Measurements from ENCODE around the gene BMP8B. TPM values are rescaled to one million over a fixed set of nuclear protein-coding genes. Genes with fewer than 3 reads are reported as not detected.
A peak's percentile ranks its signal among the peaks of the same experiment; 100 is the strongest.
"Not testable (repeated sequence)": the region's sequence is repeated elsewhere in the genome, so short reads cannot be mapped to it uniquely, and the experiment has no call there.

BMP8B gene
- total RNA-seq, 1 experiment from 2014 or later: 2.4 TPM

DNA sequence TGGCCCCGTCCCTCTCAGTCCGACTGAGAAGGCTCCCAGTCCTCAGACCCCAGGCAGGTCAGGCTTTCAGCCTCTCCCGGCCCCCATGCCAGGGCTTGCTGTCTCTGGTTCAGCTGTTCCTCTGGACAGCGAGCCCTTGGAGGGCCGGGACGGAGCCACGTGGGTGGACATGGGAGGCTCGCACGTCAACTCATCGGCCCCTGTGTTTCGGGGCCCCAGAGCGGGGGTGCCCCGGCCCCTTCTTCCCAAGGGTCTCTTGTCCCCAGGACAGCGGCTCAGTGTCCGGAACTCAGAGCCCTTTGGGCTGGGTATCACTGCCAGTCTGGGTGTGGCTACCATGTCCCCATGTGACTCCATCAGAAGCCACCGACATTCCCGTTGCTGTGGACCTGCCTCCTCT lies 10.8 kb downstream of the BMP8B start:
- DNase-seq (ENCODE audit: low read depth): not testable (repeated sequence)

DNA sequence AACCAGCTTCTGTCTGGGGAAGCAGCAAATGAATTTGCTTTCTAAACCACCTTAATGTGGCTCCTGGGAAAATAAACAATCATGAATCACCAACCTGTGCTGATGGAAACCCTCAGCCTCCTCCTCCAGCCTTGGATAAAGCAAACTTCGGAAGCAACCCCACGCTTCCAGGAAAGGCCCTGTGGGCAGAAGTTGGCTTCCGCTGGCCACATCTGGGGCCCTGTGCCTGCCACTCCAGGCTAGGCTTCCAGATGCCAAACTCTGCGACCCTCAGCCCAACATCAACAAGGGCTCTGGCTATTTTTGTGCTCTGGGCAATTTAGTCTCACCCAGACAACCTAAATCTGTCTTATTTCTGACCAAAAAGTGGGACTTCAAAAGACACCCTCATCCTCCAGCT lies 11.4 kb downstream of the BMP8B start:
- no peak for DNase-seq (ENCODE audit: low read depth)

DNA sequence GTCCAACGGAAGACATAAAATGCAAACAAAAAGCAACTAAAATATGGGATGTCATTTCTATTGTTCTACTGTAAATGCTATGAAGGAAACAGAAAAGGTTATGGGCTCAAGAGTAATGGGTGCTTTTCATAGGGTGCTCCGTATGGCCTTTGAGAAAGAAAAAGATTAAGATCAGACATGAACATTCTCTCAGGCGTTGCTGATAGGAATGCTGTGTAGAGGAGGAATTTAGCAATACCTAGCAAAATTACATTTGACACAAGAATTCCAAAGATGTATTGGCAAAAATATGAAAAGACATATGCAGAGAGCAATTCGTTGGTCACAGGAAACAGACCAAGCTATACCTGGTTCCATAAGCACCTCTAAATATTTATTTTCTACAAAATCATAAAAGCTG lies 11.8 kb downstream of the BMP8B start:
- DNase-seq (ENCODE audit: low read depth): no peak

DNA sequence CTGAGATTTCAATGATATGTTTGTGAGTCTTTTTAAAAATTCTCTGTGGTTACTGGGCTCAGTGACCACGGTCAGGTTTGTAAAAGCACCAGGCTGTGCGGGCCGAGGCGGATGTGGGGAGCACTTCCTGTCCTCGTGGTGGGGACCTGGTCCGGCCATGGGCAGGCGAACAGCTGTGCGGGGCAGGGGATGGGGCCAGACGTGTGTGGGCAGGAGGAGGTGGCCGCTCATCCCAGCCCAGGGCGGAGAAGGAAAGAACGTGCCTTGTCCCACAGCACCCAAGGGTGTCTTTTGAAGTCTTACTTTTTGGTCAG lies 12.3 kb downstream of the BMP8B start:
- peak; percentile 63 for DNase-seq (ENCODE audit: low read depth)

DNA sequence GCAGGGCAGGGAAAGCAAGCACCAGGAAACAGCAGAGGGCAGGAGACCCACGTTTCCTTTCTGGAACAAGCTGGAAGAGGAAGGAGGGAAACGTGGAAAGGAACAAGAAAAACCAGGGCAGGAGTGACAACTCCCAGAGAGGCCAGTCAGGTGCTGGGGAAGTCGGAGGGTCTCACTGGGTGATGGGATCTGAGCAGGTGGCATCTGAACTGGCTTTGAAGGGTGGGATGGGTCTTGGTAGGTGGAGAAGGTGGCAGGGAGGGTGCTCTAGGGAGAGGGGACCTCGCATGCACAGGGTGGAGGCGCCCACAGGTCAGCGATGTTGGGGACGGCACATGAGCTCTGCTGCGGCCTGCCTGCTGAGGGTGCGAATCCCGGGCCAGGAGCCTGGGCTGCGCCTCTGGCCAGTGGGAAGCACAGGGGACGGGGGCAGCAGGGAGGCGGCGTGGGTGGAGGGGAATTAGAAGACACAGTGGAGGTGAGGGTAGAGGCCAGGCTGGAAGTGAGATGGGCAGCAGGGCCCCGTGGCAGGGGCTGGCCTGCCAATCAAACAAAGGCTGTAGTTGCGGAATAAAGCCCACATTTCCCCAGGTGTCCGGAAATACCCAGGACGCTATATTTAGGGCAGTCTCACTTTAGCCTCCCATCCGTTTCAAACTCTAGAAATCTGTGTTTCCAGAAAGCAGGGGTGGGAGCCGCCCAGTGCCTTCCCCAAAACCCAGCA lies 12.8 kb downstream of the BMP8B start:
- DNase-seq (ENCODE audit: low read depth): not testable (repeated sequence)

DNA sequence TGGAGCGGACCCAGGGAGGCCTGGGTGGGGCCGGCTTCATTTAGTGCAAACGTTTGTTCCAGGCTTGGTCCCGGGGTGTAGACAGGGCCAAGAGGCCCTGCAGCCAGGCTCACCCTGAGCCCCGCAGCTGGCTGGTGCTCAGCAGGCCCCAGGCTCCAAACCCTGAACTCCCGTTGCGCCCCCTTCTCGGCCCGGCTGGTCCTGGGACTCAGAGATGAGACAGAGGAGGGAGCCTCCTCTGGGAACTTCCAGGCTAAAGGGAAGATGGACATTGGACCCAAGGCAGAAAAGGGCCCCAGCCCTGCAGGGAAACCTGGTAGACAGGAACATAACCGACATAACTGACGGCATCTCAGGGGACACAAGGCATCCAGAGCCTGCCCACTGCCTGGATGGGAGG lies 13.5 kb downstream of the BMP8B start:
- DNase-seq (ENCODE audit: low read depth): not testable (repeated sequence)

DNA sequence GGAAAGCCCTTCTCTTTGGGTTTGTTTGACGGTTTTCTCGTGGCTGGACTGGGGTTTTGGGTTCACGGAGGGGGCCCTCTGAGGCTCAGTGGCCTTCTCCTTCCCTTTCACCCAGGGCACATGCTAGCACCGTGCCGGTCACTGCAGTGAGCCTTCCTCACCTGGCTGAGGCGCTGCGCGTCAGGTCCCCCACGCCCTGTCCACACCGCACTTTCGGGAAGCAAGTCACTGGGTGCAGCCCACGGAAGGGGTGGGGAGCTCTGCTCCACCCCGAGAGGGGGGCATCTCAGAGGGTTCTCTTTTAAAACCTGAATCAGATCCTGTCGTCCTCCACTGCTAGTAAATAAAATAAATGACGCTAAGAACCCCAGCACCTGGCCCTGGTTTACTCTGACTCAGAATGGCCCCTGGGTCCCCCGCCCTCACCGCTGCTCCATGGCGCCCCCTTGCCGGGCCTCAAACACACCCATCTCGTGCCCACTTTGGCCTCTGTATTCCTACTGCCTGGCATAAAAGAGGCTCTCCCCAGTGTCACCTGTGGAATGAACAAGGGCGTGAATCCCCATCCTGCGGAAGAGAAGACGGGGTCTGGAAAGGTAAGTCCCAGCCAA lies 15.2 kb downstream of the BMP8B start:
- DNase-seq (ENCODE audit: low read depth): not testable (repeated sequence)

DNA sequence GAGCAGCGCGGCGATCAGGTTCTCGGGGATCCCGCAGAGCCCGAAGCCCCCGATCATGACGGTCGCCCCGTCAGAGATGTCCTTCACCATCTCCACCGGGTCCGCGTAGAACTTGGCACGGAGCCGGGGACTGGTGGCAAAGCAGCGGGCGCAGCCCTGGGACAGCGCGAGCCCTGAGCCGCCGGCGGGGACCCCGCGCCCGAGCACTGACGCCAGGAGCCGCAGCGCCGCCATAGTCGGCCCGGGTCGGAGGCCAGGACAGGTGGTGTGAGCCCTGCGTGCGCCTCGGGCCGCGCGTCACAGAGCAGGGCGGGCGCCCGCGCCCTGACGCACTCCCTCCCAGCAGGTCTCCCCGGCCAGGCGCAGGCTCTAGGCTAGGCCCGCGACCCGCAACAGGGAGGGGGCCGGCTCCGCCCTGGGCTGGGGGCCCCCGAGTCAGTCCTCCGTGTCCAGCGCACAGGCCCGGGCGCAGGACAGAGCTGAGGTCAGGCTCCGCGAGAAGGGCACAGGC lies 17.6 kb downstream of the BMP8B start, which contains the start of gene OXCT2:
OXCT2 (minus strand) TSS at position 327 of the 511 bp plus-strand sequence; CDS start at position 234, 93 bp downstream.
- DNase-seq (ENCODE audit: low read depth): not testable (repeated sequence)

DNA sequence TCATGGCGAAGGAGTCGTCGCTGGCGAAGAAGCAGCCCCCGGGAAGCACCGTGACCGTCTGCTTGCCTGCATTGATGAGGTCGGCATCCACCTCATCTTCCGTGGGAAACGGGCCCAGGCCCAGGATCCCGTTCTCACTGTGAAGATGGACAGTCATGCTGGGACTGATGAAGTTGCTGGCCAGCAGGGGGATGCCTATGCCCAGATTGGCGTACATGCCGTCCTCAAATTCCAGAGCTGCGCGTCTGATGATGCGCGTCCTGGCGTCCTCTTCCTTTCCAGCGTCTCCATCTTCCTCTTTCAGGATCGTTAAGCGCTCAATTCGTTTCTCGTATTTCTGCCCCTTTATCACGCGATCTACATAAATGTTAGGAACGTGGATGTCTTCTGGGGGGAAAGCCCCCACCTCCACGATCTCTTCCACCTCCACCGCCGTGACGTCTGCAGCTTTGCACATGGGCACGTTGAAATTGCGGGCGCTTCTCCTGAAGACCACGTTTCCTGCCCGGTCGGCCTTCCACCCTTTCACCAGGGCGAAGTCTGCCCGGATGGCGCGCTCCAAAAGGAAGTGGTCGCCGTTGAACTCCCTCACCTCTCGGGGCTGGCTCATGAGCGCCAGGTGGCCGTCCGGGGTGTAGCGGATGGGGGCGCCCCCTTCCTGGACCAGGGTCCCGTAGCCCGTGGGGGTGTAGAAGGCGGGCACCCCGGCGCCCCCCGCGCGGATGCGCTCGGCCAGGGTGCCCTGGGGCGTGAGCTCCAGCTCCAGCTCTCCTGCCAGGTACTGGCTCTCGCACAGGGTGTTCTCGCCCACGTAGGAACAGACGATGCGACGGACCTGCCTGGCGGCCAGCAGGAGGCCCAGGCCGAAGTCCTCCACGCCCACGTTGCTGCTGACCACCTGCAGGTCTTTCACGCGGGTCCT lies 18.3 kb downstream of the BMP8B start:
- DNase-seq (ENCODE audit: low read depth): peak; percentile 19

DNA sequence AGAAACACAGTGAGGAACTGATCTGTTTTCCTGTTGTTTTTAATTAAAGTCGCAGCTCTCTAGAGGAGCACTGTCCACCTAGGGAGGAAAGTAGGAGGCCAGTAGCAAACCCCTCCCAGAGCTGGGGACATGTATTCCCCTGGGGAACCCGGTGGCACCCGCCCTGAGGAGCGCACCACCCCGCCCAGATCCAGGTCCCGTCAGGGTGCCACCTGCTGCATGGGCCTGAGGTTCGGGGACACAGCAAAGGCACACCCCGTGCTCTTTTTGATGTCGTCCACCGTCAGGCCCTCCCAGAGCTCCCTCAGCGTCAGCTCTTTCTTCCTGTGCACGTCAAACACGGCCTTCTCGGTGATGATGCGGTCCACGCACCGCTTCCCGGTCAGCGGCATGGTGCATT lies 19.2 kb downstream of the BMP8B start:
- not testable (repeated sequence) for DNase-seq (ENCODE audit: low read depth)

DNA sequence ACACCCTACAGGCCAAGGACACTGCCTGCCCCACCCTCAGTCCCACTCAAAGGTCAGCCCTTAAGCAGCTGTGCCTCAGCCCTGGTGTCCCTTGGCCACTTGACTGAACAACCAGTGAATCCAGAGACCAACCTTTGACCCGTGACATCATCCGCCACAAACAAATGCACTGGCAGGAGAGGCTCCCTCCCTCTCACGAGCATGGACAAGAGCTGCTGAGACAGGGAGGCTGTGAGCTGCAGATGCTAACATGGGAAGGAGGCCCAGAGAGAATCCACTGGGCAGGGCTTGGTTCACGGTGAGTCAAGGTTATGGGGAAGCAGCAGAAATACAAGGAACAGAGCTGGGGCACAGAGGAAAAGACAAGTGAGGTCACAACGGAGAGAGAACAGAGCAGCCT lies 22.2 kb downstream of the BMP8B start:
- not testable (repeated sequence) for DNase-seq (ENCODE audit: low read depth)

DNA sequence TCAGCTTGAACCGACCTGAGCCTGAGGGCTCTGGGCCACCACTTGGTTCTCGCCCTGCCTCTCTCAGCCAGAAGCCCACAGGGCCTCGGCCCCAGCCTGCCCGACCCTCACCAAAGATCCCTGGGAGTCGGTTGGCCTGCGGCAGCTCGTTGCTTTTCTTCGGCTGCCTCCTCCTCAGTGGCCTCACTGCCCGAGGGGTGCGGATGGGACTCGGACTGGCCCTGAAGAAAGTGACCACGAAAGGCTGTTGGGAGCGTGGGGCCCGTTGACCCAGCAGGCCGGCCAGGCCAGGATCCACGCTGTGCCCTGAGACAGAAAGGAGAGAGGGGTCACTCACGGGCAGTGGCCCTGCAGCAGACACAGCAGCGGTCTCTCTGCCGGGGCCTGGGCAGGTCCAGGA lies 24.2 kb downstream of the BMP8B start:
- not testable (repeated sequence) for DNase-seq (ENCODE audit: low read depth)

DNA sequence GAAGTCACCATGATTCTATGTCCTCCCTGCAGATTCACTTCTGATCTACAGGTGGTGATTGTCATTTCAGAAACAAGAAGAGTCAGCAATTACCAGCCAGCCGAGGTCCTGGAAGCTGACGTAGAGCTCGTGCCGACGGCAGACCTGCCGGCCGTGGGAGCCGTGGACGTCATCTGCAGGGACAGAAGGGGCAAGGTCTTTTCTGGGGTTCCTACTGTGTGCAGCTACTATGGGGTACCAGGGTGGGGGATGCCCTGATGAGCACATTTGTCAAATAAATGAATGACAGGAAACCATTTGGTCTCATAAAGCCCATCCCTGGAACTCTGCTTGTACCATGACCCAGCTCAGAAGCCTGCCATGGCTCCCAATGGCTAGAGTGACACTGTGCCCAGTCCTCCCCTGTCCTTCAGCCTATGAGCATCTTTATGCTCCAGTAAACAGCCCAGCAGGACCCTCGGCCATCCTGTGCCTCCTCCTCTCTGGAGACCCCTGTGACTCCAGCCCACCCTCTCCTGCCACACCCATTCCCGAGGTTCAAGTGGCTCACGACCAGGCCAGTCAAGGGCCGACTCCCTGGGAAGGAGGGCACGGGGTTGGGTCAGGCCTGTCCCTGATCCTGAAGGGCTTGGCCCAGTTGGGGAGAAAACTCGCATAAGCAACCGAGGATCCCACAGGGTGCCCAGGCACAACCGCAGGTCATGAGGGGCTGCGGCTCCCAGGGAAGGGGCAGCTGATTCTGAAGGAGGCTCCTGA lies 24.9 kb downstream of the BMP8B start:
- not testable (repeated sequence) for DNase-seq (ENCODE audit: low read depth)

DNA sequence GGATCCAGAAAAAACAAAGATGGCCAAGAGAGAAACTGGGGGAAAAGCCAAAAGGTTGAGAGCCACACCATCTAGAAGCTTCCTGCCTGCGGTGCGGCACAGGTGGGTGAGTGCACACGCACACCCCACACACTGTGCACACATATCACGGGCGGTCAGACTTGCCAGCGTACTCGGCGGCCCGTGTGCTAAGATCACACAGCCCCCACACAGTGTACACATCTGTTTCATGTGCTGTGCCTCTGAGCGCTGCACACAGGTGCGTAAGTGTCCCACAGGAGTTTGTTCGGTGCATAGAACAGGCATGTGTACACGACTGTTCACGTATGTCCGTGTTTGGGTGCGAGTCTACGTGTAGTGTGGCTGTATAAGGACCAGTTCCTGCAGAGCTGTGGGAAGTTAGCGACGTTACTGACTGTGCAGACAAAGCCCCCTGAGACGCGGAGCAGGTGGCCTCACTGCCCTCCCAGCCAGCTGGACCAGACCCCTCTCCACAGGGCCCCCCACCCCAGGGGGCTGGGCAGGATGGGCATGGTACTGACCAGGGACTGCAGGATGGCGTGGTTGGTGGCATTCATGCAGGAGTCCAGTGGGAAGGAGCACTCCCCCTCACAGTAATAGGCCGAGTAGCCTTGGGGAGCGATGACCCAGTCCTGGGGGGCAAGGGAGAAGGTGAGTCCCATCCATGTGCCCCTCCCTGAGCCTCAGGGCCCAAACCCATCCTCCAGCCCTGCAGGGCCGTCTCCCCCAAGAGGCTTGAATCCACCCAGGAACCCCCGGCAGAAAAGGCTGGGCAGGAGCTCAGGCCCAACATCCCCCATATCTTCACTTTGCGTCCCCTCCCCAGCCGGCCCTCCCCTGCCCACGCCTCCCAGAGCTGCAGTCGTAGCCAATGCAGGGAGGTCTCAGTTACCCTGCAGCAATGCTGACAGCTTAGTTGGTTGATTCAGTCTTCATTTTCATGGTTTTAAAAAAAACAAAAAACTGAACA lies 25.8 kb downstream of the BMP8B start:
- no peak for DNase-seq (ENCODE audit: low read depth)

DNA sequence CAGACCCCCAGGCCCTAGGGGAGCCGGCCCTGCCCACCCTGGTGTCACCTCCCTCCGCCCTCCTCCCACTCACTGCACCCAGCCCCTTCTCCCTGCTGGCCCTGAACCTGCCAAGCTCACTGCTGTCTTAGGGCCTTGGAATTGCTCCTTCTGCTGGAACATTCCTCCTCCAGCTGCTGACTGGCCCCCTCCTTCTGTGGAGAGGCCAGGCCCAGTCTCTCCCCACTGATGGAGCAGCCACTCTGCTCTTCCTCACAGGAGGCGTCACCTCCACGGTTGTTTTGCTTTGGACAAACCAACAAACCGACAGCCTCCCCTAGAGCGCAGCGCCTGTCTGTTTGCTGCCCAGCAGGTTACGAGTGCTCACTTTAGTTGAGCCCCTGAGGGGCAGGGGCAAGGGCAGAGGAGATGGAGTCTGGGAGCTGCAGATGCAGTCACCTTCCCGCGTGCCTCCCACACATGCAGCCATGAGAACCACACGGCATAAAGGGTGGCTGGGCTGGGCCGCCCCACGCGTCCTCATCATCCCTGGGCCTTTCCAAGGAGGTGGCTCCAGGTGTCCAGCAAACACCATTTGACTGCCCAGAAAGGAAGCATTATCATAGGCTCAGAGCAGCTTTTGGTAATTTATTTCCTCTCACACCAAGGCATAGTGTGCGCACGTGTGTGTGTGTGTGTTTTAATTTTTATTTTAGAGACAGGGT lies 27.0 kb downstream of the BMP8B start:
- no peak for DNase-seq (ENCODE audit: low read depth)

DNA sequence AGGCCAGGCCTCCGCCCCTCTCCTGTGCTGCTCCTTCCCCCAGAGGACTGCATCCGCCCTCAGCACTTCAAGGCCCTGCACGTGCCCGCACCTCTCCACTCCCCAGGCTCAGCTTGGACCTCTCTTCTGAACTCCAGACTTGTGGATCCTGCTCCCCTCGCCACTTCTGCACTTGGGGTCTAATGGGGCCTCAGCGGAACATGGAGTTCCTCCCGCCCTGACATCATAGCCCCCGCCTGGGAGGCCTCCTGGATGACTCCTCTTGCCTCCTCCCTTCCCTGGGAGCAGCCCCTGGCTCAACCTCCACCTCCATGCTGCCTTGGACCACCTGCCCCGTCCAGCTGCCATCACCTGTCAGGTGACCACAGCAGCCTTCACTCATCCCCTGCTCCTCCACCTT lies 27.6 kb downstream of the BMP8B start:
- no peak for DNase-seq (ENCODE audit: low read depth)

DNA sequence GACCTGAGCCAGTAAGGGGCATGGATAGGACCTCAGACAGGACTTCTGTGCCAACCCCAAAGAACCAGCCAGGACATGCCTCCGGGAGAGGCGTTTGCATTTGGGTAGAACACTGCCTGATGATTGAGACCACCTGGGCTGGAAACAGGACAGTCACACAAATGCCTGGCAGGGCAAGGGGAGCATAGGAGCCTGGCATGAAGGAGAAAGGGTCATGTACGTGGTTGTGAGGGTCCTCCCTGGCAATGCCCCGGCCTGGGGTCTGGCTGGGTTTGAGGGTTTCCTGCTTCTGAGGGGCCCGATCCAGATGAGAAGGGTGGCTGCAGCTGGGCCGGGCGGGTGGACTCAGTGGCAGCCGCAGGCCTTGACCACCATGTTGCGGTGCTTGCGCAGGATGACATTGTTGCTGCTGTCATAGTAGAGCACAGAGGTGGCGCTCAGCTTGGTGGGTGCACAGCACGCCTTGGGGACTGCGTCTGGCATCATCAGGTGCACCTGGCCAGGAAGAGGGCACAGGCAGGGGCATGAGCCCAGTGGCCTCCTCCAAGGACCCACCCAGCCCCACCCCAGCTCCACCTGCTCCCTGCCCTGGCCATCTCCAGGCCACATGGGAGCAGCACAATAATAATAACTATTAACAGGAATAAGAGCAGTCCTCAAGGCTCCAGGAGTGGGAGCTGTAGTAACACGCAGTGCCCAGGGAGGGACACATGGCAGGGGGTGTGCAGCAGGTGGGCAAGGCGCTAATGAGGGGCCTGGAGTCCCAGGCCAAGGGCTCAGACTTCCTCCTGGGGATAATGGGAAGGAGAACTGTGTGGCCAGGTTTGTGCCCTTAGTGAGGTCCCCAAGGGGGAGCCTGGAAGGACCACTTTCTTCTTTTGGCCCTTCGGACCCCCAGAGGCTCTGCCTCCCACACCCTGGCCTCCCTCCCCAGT lies 28.3 kb downstream of the BMP8B start:
- DNase-seq (ENCODE audit: low read depth): no peak

DNA sequence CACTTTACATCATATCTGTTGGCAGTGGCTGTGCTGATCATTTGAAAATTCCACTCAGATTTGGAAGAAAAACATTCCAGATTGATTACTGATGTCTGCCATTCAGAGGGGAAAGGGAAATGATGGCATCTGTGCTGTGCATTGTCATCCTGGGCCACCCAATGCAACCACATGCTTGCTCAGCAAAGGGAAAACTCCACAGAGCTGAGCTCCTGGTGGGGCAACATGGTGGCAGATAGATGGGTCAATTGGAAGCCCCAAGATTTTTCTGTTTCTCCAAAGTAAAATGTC lies 29.3 kb downstream of the BMP8B start:
- no peak for DNase-seq (ENCODE audit: low read depth)
